Bronchial epithelial cell (primary cell): Measurements from ENCODE around the gene PLCD1. TPM values are rescaled to one million over a fixed set of nuclear protein-coding genes. Genes with fewer than 3 reads are reported as not detected.

Experiments
- DNase-seq: peaks from one replicate; pipeline ENCODE4 v3.0.0-alpha.2; 2010; ENCODE audit warnings: low read depth
- FAIRE-seq: peaks from 2 replicates; lab custom pipeline; 2011; peaks lifted over from hg19 to GRCh38; lab: Jason Lieb, UNC
- H3K27me3 ChIP-seq: 2 replicates; pipeline ENCODE4 v1.5.1; 2011; ENCODE audit warnings: low read length; ENCODE audit not compliant: control insufficient read depth, insufficient read depth
- H3K36me3 ChIP-seq: 2 replicates; pipeline ENCODE4 v1.5.1; 2011; ENCODE audit warnings: low read length; ENCODE audit not compliant: control insufficient read depth, insufficient read depth
- H3K4me3 ChIP-seq: 2 replicates; pipeline ENCODE4 v1.5.1; 2011; ENCODE audit warnings: mild to moderate bottlenecking, low read depth, low read length, control low read depth
- CTCF ChIP-seq: IDR thresholded peaks from 2 replicates; pipeline ENCODE4 v1.5.1; 2011; ENCODE audit warnings: mild to moderate bottlenecking, moderate library complexity, low read length, control low read depth, inconsistent platforms; ENCODE audit not compliant: insufficient read depth, severe bottlenecking
- total RNA-seq: library from RNA; depleted of rRNA; stranded (reverse); fragments of >200 nt; gene quantifications from 2 replicates; pipeline ENCODE4 v1.2.1, GENCODE V29; 2014

Gene PLCD1
- total RNA-seq, 1 donor from 2014 or later = 24.2 TPM

DNA sequence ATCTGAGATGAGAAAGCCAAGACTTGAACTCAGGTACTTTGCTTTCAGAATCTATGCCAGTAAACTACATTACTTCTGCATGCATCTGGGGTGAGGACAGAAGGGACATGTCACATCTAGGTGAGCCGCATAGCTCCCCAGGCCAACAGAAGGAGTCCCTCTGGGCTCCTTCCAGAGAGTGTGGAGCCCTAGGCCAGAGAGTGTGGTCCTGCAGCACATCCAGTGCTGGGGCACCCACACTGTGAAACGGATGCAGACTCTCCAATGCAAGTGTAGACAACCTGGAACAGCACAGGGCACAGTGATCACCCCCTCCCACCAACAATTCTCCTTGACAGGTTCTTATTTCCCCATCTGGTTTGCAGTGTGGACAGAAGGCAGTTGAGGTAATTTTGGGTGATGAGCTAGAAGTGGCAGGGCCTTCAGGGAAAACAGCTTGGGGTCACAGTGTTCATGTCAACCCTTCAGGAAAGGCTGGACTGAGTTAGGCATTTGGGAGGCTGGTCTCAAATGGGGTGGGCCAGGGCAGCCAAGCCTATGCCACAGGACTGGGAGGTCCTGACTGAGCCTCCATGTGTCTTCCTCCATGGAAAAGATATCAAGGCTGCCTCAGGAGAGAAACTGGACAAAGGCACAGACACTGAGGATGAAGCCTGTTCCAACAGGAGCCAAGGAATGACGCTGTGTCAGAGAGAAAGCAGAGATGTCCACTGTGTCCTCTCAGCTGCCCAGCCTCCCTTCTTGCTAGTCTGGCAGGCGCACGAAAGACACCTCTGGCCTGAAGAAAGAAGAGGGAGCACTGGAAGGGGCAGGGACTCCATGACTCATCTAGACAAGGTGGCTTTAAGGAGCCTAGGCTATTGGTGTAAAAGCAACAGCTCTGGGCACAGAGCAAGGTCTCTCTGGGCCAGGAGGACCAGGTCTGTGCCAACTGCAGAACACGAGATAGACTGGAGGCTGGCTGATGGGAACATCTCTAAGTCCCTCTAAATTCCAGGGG is 1.7 kb downstream of the PLCD1 start:
- Histone ChIP-seq H3K27me3 (no peaks in the 10 kb centered on the region), H3K36me3 (peaks cover 2% of the 10 kb centered on the region), H3K4me3 (no peak overlapping the region)
- FAIRE-seq = no peak
- DNase-seq = no peak
- no peak for TF ChIP-seq CTCF

DNA sequence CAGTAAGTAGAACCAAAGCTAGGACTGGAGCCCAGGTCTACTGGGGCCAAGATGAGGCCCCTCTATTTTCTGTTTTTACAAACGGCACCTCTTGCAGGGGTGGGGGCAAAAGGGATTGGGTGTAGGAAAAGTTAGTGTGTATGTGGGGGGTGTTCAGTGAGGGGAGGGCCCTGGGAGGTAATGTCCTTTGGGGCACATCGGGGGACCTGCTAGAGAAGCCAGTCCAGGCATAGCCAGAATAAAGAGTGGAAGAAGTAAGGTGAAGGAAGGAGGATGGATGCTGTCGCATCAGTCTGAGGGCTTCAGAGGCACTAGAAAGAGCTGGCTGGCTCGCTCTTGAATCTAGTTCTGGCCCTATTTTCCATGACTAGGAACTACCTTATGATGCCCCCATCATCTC is 2.6 kb downstream of the PLCD1 start:
- Histone ChIP-seq H3K36me3 (peaks cover 2% of the 10 kb centered on the region), H3K27me3 (no peaks in the 10 kb centered on the region), H3K4me3 (no peak overlapping the region)
- FAIRE-seq (no peak), DNase-seq (no peak)
- no peak for TF ChIP-seq CTCF

GRCh38 chr3:38022896-38023709 is 6.3 kb downstream of the PLCD1 start:
- Histone ChIP-seq H3K36me3 (peaks cover 16% of the 10 kb centered on the region), H3K27me3 (no peaks in the 10 kb centered on the region), H3K4me3 (no peak overlapping the region)
- no peak for DNase-seq
- no peak for TF ChIP-seq CTCF
- no peak for FAIRE-seq

GRCh38 chr3:38022301-38022700 is 7.1 kb downstream of the PLCD1 start:
- H3K4me3 ChIP-seq = no peak overlapping the region
- no peak for FAIRE-seq

GRCh38 chr3:38021196-38021595 is 8.2 kb downstream of the PLCD1 start:
- Histone ChIP-seq H3K36me3 (peaks cover 26% of the 10 kb centered on the region), H3K4me3 (no peak overlapping the region), H3K27me3 (no peaks in the 10 kb centered on the region)
- DNase-seq (no peak), FAIRE-seq (no peak)
- no peak for TF ChIP-seq CTCF

More at GRCh38 chr3:38022301-38022700, 7.1 kb downstream of the PLCD1 start:
- TF ChIP-seq CTCF = no peak
- Histone ChIP-seq H3K27me3 (no peaks in the 10 kb centered on the region), H3K36me3 (peaks cover 15% of the 10 kb centered on the region)
- no peak for DNase-seq
